Activated naive CD4-positive, alpha-beta T cell treated with anti-CD3 and anti-CD28 coated beads, Interleukin-2, amount 50 U/mL, for 72 hours (primary cell): Measurements from ENCODE around the gene HNRNPH3. TPM values are rescaled to one million over a fixed set of nuclear protein-coding genes. Genes with fewer than 3 reads are reported as not detected.

ENCODE experiments used
- ATAC-seq, 2 donors: fragments of 150-1000 bp; cut with Tn5 transposase; 2 replicates each; pipeline ENCODE4 v1.10.0; 2021; ENCODE audit warnings: mild to moderate bottlenecking in 2 of 2, moderate library complexity in 2 of 2
- DNase-seq, 2 donors: peaks; one replicate each; pipeline ENCODE4 v3.0.0; 2021 to 2022; ENCODE audit warnings: low spot score in 2 of 2
- H3K27ac Mint-ChIP-seq, 2 donors: one replicate each; pipeline ENCODE4 v1.8.0; 2022; ENCODE audit warnings: mild to moderate bottlenecking in 2 of 2, mixed read lengths in 2 of 2
- H3K36me3 Mint-ChIP-seq, 2 donors: one replicate each; pipeline ENCODE4 v1.8.0; 2022; ENCODE audit warnings: mixed read lengths in 2 of 2
- H3K9me3 Mint-ChIP-seq, 2 donors: one replicate each; pipeline ENCODE4 v1.8.0; 2022; ENCODE audit warnings: mixed read lengths in 2 of 2
- total RNA-seq, 2 donors: library from RNA; stranded (reverse); gene quantifications; one replicate each; pipeline ENCODE4 v1.2.3, GENCODE V29; 2022

HNRNPH3 gene
- total RNA-seq, 2 donors from 2014 or later = 117 to 150 TPM

DNA sequence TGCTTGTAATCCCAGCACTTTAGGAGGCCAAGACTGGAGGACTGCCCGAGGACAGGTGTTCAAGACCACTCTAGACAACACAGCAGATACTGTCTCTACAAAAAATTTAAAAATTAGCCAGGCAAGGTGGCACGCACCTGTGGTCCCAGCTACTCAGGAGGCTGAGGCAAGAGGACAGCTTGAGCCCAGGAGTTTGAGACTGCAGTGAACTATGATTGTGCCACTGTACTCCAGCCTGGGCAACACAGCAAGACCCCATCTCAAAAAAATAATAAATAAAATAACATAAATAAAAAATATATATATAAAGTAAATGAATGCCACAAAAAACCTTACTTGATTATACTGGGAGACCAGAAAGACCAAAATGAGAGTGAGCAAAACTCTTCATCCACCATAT, 21.7 kb downstream of the HNRNPH3 start:
- H3K27ac Mint-ChIP-seq = no peak overlapping the region

DNA sequence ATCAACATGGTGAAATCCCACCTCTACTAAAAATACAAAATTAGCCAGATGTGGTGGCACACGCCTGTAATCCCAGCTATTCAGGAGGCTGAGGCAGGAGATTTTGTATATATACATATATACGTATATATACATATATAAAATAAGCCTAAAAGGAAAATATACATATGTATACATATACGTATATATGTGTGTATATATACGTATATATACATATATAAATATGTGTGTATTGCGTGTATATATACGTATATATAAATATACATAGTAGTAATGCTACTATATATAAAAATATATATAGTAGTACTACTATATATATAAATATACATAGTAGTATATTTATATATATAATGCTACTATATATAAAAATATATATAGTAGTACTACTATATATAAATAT, 27.3 kb downstream of the HNRNPH3 start:
- H3K27ac Mint-ChIP-seq = no peak overlapping the region
- H3K9me3 Mint-ChIP-seq = no peaks in the 10 kb centered on the region
- H3K36me3 Mint-ChIP-seq = no peaks in the 10 kb centered on the region
- no peak for ATAC-seq
- no peak for DNase-seq

More for the DNA sequence above, 21.7 kb downstream of the HNRNPH3 start:
- DNase-seq (no peak), ATAC-seq (no peak)
- Mint-ChIP-seq H3K9me3 (no peaks in the 10 kb centered on the region), H3K36me3 (no peaks in the 10 kb centered on the region)

DNA sequence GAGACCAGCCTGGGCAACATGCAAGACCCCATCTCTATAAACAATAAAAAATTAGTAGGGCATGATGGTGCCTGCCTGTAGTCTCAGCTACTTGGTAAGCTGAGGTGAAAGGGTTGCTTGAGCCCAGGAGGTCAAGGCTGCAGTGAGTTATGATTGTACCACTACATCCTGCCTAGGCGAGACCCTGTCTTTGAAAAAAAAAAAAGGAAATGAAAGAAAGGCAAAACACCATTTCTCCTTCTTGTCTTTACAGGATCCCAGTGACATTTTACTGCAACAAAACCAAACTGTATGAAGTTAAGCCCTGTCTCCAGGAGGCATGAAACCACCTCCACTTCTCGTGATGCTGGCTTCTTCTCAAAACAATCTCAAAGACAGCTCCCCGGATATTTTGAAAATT, 30.7 kb downstream of the HNRNPH3 start:
- Mint-ChIP-seq H3K9me3 (no peaks in the 10 kb centered on the region), H3K36me3 (no peaks in the 10 kb centered on the region), H3K27ac (no peak overlapping the region)
- DNase-seq (no peak), ATAC-seq (no peak)

DNA sequence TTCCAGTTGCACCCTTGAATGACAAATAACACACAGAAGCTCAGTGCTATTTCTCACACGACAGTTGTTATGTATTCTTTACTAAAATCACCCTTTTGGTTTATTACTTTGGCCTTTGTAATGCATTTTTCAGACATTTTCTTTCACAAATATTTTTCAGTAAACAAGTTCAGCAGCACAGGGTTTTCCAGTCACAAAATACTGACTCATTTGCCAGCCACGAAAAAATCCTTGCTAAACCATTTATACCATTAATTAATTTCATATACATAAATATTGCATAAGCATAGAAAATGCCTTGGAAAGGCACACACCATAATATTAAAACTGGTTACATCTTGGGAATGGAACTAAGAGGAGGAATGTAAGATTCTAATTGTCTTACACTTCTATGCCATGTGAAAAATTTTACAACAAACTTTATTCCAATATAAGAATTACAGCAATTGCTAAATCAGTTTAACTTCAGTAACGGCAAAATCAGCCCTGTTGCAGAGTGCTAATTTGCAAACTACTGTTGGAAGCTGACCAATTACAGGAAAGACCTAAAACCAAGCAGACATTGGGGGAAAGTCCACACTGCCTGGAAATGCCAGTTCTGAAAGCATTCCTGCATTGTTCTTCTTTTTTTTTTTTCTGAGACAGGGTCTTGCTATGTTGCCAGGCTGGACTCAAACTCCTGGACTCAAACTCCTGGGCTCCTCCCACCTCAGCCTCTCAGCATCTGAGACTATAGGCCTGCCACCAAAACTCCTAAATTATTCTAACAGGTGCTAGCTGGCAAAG, 32.4 kb downstream of the HNRNPH3 start:
- H3K36me3 Mint-ChIP-seq = no peaks in the 10 kb centered on the region
- ATAC-seq = no peak
- no peaks in the 10 kb centered on the region for H3K9me3 Mint-ChIP-seq
- H3K27ac Mint-ChIP-seq = no peak overlapping the region
- no peak for DNase-seq

DNA sequence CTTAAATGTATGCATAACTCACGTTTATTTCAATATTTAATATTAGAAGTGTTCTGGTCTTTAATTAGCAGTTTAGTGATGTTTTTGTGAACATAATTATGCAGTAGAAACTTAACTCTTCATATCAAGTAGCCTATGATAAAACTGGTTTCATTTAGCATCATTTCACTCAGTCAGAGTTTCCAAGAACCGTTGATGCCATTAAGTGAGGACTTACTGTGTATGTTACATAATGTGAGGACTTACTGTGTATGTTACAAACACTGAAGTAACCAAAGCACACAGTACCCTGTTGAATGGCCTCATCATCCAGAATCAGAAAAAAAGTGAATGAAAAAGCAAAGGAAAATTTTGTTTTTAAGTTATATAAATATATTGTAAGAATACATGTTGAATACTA, 33.7 kb downstream of the HNRNPH3 start:
- no peak for DNase-seq
- peak overlapping the region in 1 of 2 donors; percentile 55 for H3K27ac Mint-ChIP-seq
- peaks cover 4 to 7% of the 10 kb centered on the region in 2 donors for H3K36me3 Mint-ChIP-seq
- ATAC-seq = peak in 1 of 2 donors; percentile 41
- H3K9me3 Mint-ChIP-seq = no peaks in the 10 kb centered on the region

DNA sequence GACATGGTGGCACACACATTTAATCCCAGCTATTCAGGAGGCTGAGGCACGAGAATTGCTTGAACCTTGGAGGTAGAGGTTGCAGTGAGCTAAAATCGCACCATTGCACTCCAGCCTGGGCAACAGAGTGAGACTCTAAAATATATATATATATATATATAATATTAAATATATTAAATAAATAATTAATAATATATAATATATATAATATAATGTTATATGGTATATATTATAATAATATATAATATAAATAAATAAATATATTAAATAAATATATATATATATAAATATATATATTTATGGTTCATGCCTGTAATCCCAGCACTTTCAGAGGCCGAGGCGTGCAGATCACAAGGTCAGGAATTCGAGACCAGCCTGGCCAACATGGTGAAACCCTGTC, 34.7 kb downstream of the HNRNPH3 start:
- ATAC-seq (no peak), DNase-seq (no peak)
- Mint-ChIP-seq H3K9me3 (no peaks in the 10 kb centered on the region), H3K36me3 (peaks cover 10 to 14% of the 10 kb centered on the region in 2 donors), H3K27ac (no peak overlapping the region)

DNA sequence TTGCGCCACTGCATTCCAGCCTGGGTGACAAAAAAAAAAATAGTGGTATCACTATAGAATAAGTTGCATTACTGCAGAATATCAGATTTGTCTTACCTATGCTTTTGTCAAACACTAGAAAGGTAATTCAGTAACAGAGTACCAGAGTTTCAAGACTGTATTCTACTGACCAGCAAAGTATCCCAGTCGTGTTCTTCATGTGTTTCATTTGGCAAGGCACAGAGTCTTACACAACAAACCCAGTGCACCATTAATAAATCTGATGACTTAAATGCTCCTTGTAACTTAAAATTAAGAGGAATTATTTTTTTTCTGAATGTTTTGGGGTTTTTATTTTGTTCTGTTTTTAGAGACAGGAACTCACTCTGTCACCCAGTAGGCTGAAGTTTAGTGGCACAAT, 35.3 kb downstream of the HNRNPH3 start:
- no peaks in the 10 kb centered on the region for H3K9me3 Mint-ChIP-seq
- H3K27ac Mint-ChIP-seq = no peak overlapping the region
- DNase-seq (no peak), ATAC-seq (no peak)
- H3K36me3 Mint-ChIP-seq = peaks cover 14 to 19% of the 10 kb centered on the region in 2 donors

DNA sequence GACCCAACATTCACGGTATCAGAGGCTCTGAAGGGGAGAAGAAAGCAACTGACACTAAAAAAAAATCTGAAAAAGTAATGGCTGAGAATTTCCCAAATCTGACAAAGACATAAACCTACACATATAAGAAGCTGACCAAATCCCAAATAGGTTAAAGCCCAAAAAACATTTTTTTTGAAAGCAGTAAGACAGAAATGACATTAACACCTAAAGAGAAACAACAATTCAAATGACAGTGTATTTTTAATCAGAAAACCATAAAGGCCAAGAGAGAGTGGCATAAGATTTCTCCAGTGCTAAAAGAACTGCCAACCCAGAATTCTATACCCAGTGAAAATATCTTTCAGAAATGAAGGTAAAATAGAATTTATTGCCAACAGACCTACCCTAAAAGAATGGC, 39.7 kb downstream of the HNRNPH3 start:
- Mint-ChIP-seq H3K36me3 (peaks cover 20 to 35% of the 10 kb centered on the region in 2 donors), H3K9me3 (peaks cover 0 to 4% of the 10 kb centered on the region in 2 donors), H3K27ac (no peak overlapping the region)
- no peak for ATAC-seq
- DNase-seq = no peak

DNA sequence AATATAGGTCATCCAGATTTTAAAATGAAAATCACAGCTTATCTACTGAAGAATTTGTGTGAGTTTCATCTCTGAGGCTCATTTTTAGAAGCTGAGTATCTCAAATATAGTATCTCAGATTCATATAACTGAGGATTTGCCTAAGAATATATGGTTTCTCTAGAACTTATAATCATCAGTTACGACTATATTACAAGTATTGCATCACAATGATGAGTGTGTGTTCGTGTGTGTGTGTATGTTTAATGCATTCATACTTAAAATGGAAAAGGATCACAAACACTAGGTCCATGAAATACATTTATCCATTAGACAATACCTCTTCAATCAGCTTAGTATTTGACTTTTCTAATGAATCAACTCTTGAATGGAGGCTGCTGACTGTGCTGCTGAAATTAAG, 53.9 kb downstream of the HNRNPH3 start:
- ATAC-seq (no peak), DNase-seq (no peak)
- Mint-ChIP-seq H3K9me3 (no peaks in the 10 kb centered on the region), H3K36me3 (no peaks in the 10 kb centered on the region), H3K27ac (no peak overlapping the region)

Other genes starting within 250 kb of the HNRNPH3 start
- gene MYPN, start 222.6 kb upstream of the HNRNPH3 start, total RNA-seq = not detected
- not detected for gene ATOH7, start 100.0 kb upstream of the HNRNPH3 start, total RNA-seq
- 1 to 10 TPM in 1 of 2 donors, under 1 TPM in 1; 0.34 to 1.7 TPM for gene PBLD, start 864 bp downstream of the HNRNPH3 start, total RNA-seq
- gene RUFY2, start 75.2 kb downstream of the HNRNPH3 start, total RNA-seq = 10 to 100 TPM in 1 of 2 donors, 1 to 10 TPM in 1; 8.5 to 10.4 TPM
- gene DNA2, start 139.9 kb downstream of the HNRNPH3 start, total RNA-seq = 10 to 100 TPM; 45.3 to 69.6 TPM
- gene SLC25A16, start 195.5 kb downstream of the HNRNPH3 start, total RNA-seq = 10 to 100 TPM; 14.4 to 20.0 TPM
- gene TET1, start 228.3 kb downstream of the HNRNPH3 start, total RNA-seq = 1 to 10 TPM in 1 of 2 donors, under 1 TPM in 1; 0.82 to 1.6 TPM